ENCODE data around the gene SLC25A47. TPM values are rescaled to one million over a fixed set of nuclear protein-coding genes. Genes with fewer than 3 reads are reported as not detected.
"Not testable (repeated sequence)": the region's sequence is repeated elsewhere in the genome, so short reads cannot be mapped to it uniquely, and the experiment has no call there.

SLC25A47 gene
- not detected for polyA plus RNA-seq

- Mint-ChIP-seq H3K4me1 (peaks cover 0 to 6% of the 10 kb centered on the region in 2 donors), H3K27ac (no peak within 1 kb of the TSS), H3K9me3 (no peaks in the 10 kb centered on the region), H3K36me3 (no peaks in the 10 kb centered on the region), H3K27me3 (ENCODE audit: low read depth in 3 of 3) (peaks cover 0 to 4% (median 3%) of the 10 kb centered on the region in 3 donors), H3K4me3 (no peak within 1 kb of the TSS)
- DNase-seq = no peak
Measured at GRCh38 chr14:100323121-100323941, at the start of gene SLC25A47. TSS of gene SLC25A47 (plus strand) at chr14:100323339. CDS start at chr14:100323415, 76 bp downstream.

GRCh38 chr14:100274250-100274649, 48.9 kb upstream of the SLC25A47 start:
- DNase-seq = no peak
- no peaks in the 10 kb centered on the region for H3K9me3 Mint-ChIP-seq
- H3K27ac Mint-ChIP-seq = peak overlapping the region in 1 of 6 donors; percentile 57
- no peaks in the 10 kb centered on the region for H3K36me3 Mint-ChIP-seq
- peaks cover 0 to under 1% (median 0%) of the 10 kb centered on the region in 3 donors for H3K27me3 Mint-ChIP-seq (ENCODE audit: low read depth in 3 of 3)
- H3K4me3 Mint-ChIP-seq = no peak overlapping the region
- peaks cover 36 to 69% of the 10 kb centered on the region in 2 donors for H3K4me1 Mint-ChIP-seq

GRCh38 chr14:100275214-100275613, 47.9 kb upstream of the SLC25A47 start:
- Mint-ChIP-seq H3K36me3 (no peaks in the 10 kb centered on the region), H3K27me3 (ENCODE audit: low read depth in 3 of 3) (peaks cover 0 to 2% (median 0%) of the 10 kb centered on the region in 3 donors), H3K4me3 (no peak overlapping the region), H3K4me1 (peaks cover 39 to 74% of the 10 kb centered on the region in 2 donors), H3K9me3 (no peaks in the 10 kb centered on the region), H3K27ac (peak overlapping the region in 3 of 6 donors; percentile 8 to 48 (median 18))
- DNase-seq = no peak

GRCh38 chr14:100278702-100279101, 44.4 kb upstream of the SLC25A47 start:
- H3K4me3 Mint-ChIP-seq = peak overlapping the region in 4 of 5 donors; percentile 1 to 27 (median 18)
- peaks cover 41 to 86% of the 10 kb centered on the region in 2 donors for H3K4me1 Mint-ChIP-seq
- no peaks in the 10 kb centered on the region for H3K36me3 Mint-ChIP-seq
- H3K9me3 Mint-ChIP-seq = no peaks in the 10 kb centered on the region
- peak; percentile 35 to 42 (median 41) for DNase-seq
- H3K27ac Mint-ChIP-seq = peak overlapping the region; percentile 33 to 80 (median 76)
- peaks cover 0 to 5% (median 0%) of the 10 kb centered on the region in 3 donors for H3K27me3 Mint-ChIP-seq (ENCODE audit: low read depth in 3 of 3)

- no peak for DNase-seq
- H3K27ac Mint-ChIP-seq = peak overlapping the region; percentile 33 to 80 (median 76)
- peaks cover 0 to 5% (median 0%) of the 10 kb centered on the region in 3 donors for H3K27me3 Mint-ChIP-seq (ENCODE audit: low read depth in 3 of 3)
- no peaks in the 10 kb centered on the region for H3K36me3 Mint-ChIP-seq
- H3K4me3 Mint-ChIP-seq = peak overlapping the region in 1 of 5 donors; percentile 27
- H3K4me1 Mint-ChIP-seq = peaks cover 41 to 81% of the 10 kb centered on the region in 2 donors
- no peaks in the 10 kb centered on the region for H3K9me3 Mint-ChIP-seq
Measured at GRCh38 chr14:100279133-100279532, 44.0 kb upstream of the SLC25A47 start.

GRCh38 chr14:100279563-100279962, 43.6 kb upstream of the SLC25A47 start:
- H3K36me3 Mint-ChIP-seq = no peaks in the 10 kb centered on the region
- no peaks in the 10 kb centered on the region for H3K9me3 Mint-ChIP-seq
- peaks cover 38 to 77% of the 10 kb centered on the region in 2 donors for H3K4me1 Mint-ChIP-seq
- DNase-seq = no peak
- H3K27me3 Mint-ChIP-seq (ENCODE audit: low read depth in 3 of 3) = peaks cover 0 to 6% (median 0%) of the 10 kb centered on the region in 3 donors
- peak overlapping the region in 3 of 6 donors; percentile 33 to 70 (median 35) for H3K27ac Mint-ChIP-seq
- H3K4me3 Mint-ChIP-seq = no peak overlapping the region

GRCh38 chr14:100281286-100282082, 41.7 kb upstream of the SLC25A47 start:
- no peak for DNase-seq
- Mint-ChIP-seq H3K4me1 (peaks cover 30 to 64% of the 10 kb centered on the region in 2 donors), H3K36me3 (no peaks in the 10 kb centered on the region), H3K9me3 (no peaks in the 10 kb centered on the region), H3K27me3 (ENCODE audit: low read depth in 3 of 3) (peaks cover 0 to 9% (median 2%) of the 10 kb centered on the region in 3 donors), H3K27ac (no peak overlapping the region), H3K4me3 (no peak overlapping the region)

- H3K4me1 Mint-ChIP-seq = peaks cover 30 to 59% of the 10 kb centered on the region in 2 donors
- peak overlapping the region in 1 of 6 donors; percentile 35 for H3K27ac Mint-ChIP-seq
- no peak for DNase-seq
- no peak overlapping the region for H3K4me3 Mint-ChIP-seq
- H3K36me3 Mint-ChIP-seq = no peaks in the 10 kb centered on the region
- H3K27me3 Mint-ChIP-seq (ENCODE audit: low read depth in 3 of 3) = peaks cover 0 to 9% (median 2%) of the 10 kb centered on the region in 3 donors
- no peaks in the 10 kb centered on the region for H3K9me3 Mint-ChIP-seq
Measured at GRCh38 chr14:100282083-100282350, 41.1 kb upstream of the SLC25A47 start.

- peak overlapping the region in 1 of 6 donors; percentile 36 for H3K27ac Mint-ChIP-seq
Measured at GRCh38 chr14:100282766-100283419, 40.2 kb upstream of the SLC25A47 start.

GRCh38 chr14:100283436-100283835, 39.7 kb upstream of the SLC25A47 start:
- Mint-ChIP-seq H3K4me1 (peaks cover 26 to 45% of the 10 kb centered on the region in 2 donors), H3K27ac (peak overlapping the region in 1 of 6 donors; percentile 36), H3K4me3 (peak overlapping the region in 2 of 5 donors; percentile 38 to 53)
- H3K9me3 Mint-ChIP-seq; H3K27me3 Mint-ChIP-seq (ENCODE audit: low read depth in 3 of 3); H3K36me3 Mint-ChIP-seq; DNase-seq: not testable (repeated sequence)

More at GRCh38 chr14:100282766-100283419, 40.2 kb upstream of the SLC25A47 start:
- H3K27me3 Mint-ChIP-seq (ENCODE audit: low read depth in 3 of 3) = peaks cover 0 to 9% (median 2%) of the 10 kb centered on the region in 3 donors
- H3K4me3 Mint-ChIP-seq = peak overlapping the region in 2 of 5 donors; percentile 38 to 53
- DNase-seq = no peak
- peaks cover 29 to 50% of the 10 kb centered on the region in 2 donors for H3K4me1 Mint-ChIP-seq
- H3K36me3 Mint-ChIP-seq = no peaks in the 10 kb centered on the region
- no peaks in the 10 kb centered on the region for H3K9me3 Mint-ChIP-seq

- peaks cover 18 to 37% of the 10 kb centered on the region in 2 donors for H3K4me1 Mint-ChIP-seq
- no peak for DNase-seq
- H3K9me3 Mint-ChIP-seq = no peaks in the 10 kb centered on the region
- H3K27me3 Mint-ChIP-seq (ENCODE audit: low read depth in 3 of 3) = peaks cover 0 to 9% (median 2%) of the 10 kb centered on the region in 3 donors
- peak overlapping the region; percentile 53 to 71 (median 61) for H3K4me3 Mint-ChIP-seq
- peak overlapping the region in 4 of 6 donors; percentile 30 to 74 (median 58) for H3K27ac Mint-ChIP-seq
- H3K36me3 Mint-ChIP-seq = no peaks in the 10 kb centered on the region
Measured at GRCh38 chr14:100283984-100284881, 38.9 kb upstream of the SLC25A47 start.

GRCh38 chr14:100285021-100285912, 37.9 kb upstream of the SLC25A47 start:
- Mint-ChIP-seq H3K4me3 (peak overlapping the region in 4 of 5 donors; percentile 53 to 88 (median 82)), H3K4me1 (peaks cover 12 to 27% of the 10 kb centered on the region in 2 donors)

More at GRCh38 chr14:100285021-100285912, 37.9 kb upstream of the SLC25A47 start:
- DNase-seq = peak; percentile 80 to 85 (median 83)
- Mint-ChIP-seq H3K27me3 (ENCODE audit: low read depth in 3 of 3) (peaks cover 0 to 7% (median 2%) of the 10 kb centered on the region in 3 donors), H3K27ac (peak overlapping the region in 1 of 6 donors; percentile 63), H3K36me3 (no peaks in the 10 kb centered on the region), H3K9me3 (no peaks in the 10 kb centered on the region)

Data from immature natural killer cell (primary cell).